Anterior cingulate cortex (tissue), 58 donors: ENCODE measurements around the gene VWCE.

Source experiments
- DNase-seq, 58 donors: peaks; one replicate each; lab custom pipeline; 2025; lab: John Stamatoyannopoulos, UW

Gene VWCE

DNA sequence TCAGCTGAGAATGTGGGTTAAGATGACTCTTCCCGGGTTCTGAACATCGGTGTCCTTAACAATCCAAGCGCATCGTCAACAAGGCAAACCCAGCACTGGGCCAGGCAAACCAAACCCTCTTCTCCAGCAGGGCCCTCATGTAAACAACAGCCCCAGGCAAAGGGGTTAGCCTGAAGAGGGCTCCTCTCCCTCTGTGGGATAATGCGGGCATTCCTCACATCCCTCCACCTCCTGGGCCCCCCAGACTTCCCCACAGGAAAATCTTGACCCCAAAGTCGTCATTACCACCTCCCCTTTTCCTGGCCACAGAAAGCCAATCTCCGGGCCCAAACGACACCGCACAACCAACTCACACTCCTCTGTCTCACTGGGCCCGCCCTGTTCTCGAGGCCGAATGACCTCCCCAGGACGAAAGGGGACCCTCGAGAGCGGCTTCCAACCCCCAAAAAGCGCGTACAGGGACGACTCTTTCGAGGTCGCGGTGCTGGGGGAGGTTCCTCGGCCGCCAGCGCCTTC, 37.2 kb upstream of the VWCE start:
- peak in 2 of 58 donors; percentile 7 to 24 for DNase-seq

- no peak for DNase-seq
Observed at GRCh38 chr11:61331651-61332050, 36.5 kb upstream of the VWCE start.

DNA sequence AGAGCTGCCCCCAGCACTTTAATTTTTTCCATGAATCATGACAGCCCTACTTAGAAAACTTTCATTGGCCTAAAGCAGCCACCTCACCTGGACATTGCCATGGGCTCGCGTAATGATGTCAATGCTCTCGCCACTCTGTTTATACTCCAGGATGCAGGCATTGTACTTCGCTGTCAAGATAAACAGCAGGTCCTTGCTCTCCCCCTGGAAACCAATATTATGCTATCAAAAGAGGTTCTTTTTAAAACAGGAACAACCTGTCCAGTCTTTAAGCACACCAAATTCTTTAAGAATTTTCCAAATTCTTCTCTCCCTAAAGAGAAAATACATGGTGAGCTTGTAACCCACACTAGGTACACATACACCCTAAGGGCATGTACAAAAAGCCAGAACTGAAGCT, 34.8 kb upstream of the VWCE start:
- DNase-seq = no peak

DNA sequence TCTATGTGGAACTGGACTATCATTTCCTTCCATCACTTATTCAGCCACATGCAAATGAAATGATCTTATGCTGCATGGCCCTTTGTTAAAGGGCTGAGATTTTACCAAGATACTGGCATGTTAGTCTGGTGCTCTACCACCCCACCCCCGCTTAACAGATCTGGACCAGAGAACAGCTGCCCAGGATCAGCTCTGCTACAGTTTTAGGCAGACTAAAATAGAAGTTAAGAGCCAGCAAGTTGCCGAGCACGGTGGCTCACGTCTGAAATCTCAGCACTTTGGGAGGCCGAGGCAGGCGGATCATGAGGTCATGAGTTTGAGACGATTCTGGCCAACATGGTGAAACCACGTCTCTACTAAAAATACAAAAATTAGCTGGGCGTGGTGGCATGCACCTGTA, 33.2 kb upstream of the VWCE start:
- DNase-seq = no peak

GRCh38 chr11:61327669-61328071, 32.6 kb upstream of the VWCE start:
- DNase-seq = no peak

DNA sequence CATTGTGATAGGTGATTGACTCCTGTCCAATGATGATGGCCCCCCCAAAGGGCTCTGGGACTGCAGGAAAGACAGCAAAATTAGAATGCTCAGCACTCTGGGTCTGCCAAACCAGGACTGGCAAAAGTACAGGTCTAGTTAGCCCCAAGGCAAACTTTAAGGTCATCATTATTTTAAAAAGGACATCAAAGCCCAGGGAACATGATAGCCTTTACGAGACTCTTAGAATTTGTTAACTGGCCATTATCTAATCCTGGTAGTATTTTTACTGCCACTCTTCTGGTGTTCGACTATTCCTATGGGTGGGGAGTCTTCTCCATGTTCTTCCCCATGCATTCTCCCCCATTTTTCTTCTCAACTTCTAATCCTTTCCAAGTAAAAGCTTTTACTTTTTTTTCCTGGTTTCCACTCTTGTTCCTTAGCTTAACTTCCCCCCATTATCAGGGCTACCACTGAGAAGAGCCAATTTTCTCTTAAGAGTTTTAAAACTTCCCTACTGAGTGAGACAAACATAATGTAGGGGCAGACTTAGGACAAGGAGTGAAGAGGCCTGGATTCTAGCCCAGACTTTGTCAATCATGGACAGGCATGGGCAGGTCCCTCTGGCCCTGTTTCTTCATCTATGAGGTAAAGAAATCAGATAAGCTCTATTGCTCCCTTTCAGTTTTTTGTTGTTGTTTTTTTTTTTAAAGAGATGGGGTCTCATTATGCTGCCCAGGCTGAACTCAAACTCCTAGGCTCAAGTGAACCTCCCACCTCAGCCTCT, 30.7 kb upstream of the VWCE start:
- DNase-seq = no peak

- DNase-seq = no peak
Observed at GRCh38 chr11:61315260-61315659, 20.1 kb upstream of the VWCE start.

DNA sequence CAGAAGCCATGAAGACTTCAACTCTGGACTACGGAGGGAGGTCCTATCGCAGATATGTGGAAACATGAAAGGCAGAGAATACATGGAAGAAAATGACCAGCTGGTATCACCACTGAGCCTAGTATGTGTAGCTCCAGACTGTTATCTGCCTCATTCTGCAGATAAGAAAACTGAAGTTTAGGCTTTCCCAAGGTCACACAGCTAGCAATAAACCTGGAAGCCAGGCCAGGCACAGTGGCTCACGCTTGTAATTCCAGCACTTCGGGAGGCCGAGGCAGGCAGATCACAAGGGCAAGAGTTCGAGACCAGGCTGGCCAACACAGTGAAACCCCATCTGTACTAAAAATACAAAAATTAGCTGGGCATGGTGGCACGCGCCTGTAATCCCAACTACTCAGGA, 15.6 kb upstream of the VWCE start:
- DNase-seq = no peak

DNA sequence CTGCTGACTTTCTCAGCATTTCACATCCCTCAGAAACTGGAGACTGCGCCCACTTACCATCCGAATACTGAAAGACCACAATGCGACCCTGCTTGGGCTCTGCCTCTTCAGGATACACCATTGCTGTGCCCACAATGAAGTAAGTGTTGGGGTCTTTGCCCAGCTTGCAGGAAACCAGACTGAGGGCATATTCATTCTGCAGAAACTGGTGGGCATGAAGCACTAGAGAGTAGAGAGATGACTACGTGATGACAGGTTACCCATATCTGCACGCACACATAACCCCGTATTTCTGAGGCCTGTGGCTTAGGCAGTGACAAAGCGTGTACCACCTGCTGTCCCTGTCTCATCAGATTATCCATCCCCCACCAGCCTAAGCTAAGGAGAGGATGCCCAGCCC, 14.6 kb upstream of the VWCE start:
- no peak for DNase-seq

- no peak for DNase-seq
Observed at GRCh38 chr11:61309141-61309540, 14.0 kb upstream of the VWCE start.

DNA sequence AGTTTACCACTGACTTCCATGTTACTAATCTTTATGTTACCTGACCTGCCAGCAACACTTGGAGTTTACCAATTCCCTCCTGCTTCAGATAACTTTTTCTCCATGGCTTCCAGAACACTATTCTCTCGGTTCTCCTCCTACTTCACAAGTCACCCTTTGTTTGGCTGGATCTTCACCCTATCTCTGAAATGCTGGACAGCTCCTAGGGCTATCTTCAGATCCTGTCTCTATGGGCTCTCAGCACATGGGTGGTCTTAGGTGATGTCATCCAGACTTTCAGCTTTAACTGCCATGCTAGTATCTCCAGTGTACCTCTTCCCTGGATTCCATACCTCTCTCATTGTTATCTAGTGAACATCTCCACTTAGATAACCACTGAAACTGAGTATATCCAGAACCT, 12.2 kb upstream of the VWCE start:
- DNase-seq = no peak

DNA sequence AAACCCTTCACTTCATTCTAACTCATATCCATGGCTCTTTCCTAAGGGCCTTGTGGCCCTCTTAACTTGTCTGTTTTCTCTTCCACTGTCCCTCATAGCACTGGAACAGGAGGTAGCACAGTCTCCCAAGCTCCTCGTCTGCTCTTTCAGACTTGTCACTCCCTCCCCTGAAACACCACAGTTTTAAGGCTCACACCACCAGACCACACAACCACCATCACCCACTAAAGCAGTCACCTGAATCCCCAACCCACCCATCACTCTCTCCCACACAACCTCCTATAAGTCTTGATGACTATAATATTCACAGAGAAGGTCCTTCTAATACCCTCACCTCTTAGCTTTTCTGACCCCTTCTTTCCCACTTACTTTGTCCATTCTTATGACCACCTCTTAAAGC, 11.1 kb upstream of the VWCE start:
- DNase-seq = no peak

DNA sequence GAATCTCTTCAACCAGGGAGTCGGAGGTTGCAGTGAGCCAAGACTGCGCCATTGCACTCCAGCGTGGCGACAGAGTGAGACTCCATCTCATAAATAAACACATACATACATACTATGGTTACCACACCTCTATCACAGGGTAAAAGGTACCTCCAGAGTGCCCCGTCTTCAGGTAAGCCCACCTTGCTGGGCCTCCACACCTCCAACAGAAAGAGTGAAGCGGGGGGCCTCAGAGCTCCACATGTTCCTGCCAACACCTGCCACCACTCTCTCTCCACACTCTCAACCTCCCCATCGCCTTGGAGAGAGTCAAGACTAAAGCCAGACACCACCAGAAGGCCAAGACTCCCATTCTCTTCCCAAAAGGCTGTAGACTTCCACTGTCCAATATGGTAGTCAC, 10.3 kb upstream of the VWCE start:
- no peak for DNase-seq

DNA sequence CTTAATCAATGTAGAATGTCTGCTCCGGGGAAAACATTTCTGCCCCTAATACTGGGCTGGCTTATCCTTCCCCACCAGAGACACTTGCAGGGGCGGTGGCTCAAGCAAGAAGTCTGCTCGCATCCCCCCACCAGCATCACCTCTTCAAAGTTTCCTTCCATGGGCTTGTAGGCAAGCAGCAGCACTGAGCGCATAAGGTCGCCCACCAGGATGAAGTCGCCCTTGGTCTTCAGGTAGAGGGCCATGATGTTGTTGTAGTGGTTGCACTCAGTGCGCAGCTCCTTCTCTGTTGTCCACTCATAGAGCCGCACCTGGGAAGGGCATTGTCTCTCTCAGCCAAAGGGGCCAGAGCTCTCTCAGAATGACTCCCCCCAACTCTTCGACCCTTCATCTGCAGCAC, 8.6 kb upstream of the VWCE start:
- DNase-seq = no peak

GRCh38 chr11:61302550-61302949, 7.4 kb upstream of the VWCE start:
- no peak for DNase-seq

DNA sequence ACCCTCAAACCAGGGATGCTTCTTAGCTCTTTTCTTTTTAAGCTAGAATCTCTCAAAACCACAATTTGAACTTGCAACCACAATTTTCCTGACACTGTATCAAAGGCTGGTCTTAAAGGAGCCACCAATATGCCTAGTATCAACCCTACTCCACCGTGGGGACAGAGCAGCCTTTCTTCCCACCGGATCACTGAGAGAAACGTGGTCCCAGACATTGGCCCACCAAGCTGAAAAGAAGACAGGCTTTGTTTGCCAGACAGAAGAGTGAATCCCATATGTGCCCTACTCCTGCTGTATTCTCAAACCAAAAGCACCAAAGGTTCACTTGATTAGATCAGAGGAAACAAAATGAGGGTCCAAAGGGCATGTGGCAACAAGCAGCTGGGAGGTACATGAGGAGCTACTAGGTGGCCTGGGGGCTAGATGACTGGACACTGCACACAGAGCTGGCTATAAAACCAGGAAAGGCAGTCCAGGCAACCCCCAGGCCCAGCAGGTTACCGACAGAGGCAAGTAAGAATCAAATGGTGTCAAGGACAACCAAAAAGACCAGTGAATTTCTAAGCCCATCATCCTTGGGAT, 3.6 kb upstream of the VWCE start:
- DNase-seq = no peak

DNA sequence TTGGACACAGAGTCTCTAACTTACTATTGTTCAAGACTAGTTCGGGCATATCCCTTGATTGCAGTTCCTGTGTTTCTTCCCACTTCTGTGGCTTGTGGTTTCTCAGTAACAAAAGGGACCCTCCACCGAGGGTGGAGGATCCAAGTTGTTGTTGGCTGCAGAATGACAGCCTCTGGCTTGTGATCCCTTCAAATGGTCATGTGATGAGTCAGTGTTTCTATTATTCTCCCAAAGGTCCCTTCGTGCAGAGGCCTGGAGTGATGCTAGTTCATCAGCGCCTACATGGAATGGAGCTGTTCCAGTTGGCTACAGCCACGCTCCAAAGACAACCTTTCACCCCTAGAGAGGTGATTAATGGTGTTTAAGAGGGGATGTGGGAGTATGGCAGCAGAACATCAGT, 2.6 kb upstream of the VWCE start:
- DNase-seq = peak in 6 of 58 donors; percentile 12 to 39 (median 26)

DNA sequence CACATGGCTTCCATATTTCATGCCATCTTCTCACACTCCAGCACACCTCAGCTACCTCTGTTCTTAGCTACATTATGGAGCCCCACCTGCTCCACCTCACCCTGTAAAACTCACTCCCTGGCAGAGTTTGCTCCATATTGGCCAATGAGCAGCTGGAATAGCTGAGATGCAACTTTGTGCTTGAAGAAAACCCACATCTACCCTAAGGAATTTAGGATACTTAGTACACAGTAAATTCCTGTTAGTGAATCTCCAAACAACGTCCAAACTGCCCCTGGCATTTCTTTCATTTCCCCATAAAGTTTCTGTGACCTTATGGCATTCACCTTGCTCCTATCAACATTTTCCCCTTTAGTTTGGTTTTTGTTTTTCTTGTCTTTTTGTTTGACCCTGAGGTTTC, 2.2 kb upstream of the VWCE start:
- no peak for DNase-seq

DNA sequence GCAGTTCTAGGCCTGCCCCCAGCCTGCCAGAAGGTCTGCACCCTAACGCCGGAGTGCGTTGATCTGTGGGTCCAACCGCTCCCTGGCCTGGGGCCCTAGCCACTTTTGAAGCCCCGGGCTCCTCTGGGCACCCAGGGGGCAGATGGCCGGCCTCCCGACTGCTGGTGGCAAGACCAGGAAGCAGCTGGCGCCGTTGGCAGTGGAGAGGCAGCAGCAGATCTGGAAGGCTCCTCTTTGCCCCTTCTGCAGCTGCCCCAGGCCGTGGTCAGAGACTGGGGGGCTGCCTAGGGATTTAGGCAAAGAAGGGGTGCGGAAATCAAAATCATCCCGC, 445 bp upstream of the VWCE start:
- peak in 4 of 58 donors; percentile 9 to 44 (median 18) for DNase-seq

- peak in 29 of 58 donors; percentile 12 to 64 (median 44) for DNase-seq
Observed at GRCh38 chr11:61293867-61294716, 1.0 kb downstream of the VWCE start.

- no peak for DNase-seq
Observed at GRCh38 chr11:61292356-61292755, 2.8 kb downstream of the VWCE start.
